Measurements from ENCODE around the gene TRIOBP. TPM values are rescaled to one million over a fixed set of nuclear protein-coding genes. Genes with fewer than 3 reads are reported as not detected.

TRIOBP gene
- polyA plus RNA-seq, 1 experiment = 73.9 TPM

GRCh38 chr22:37684803-37685615 is 11.8 kb upstream of the TRIOBP start:
- H3K36me3 ChIP-seq (ENCODE audit: control insufficient read depth, insufficient read depth, low read length) = peaks cover 8% of the 10 kb centered on the region
- H3K4me3 ChIP-seq (ENCODE audit: low read depth, low read length) = no peak overlapping the region
- POLR2A ChIA-PET = no interaction called here
- H3K27me3 ChIP-seq (ENCODE audit: control insufficient read depth, insufficient read depth, low read length) = no peaks in the 10 kb centered on the region
- no peak for TF ChIP-seq CTCF (IDR thresholded peaks at IDR 0.05; ENCODE audit: insufficient read depth, low read depth, low read length)
- CTCF ChIA-PET = interaction anchor here (0.7 to 15.5 kb wide), 9 partner anchors 10 to 203 kb away, joined by 3 to 265 read pairs (median 4); partner anchors contain the start of genes PDXP and SH3BP1
- no peak for DNase-seq (ENCODE audit: low read depth)

- CTCF ChIA-PET = interaction anchor here (0.5 to 15.5 kb wide), 8 partner anchors 11 to 58 kb away, joined by 3 to 265 read pairs (median 4); partner anchors contain the start of genes PDXP and SH3BP1
- peaks cover 11% of the 10 kb centered on the region for H3K36me3 ChIP-seq (ENCODE audit: control insufficient read depth, insufficient read depth, low read length)
- no peak for TF ChIP-seq CTCF (IDR thresholded peaks at IDR 0.05; ENCODE audit: insufficient read depth, low read depth, low read length)
- peak within 1 kb of the TSS; percentile 76 for H3K4me3 ChIP-seq (ENCODE audit: low read depth, low read length)
- POLR2A ChIA-PET = no interaction called here
- DNase-seq (ENCODE audit: low read depth) = no peak
- no peaks in the 10 kb centered on the region for H3K27me3 ChIP-seq (ENCODE audit: control insufficient read depth, insufficient read depth, low read length)
Observed at GRCh38 chr22:37686002-37686982, 10.6 kb upstream of the TRIOBP start, which contains the start of gene NOL12. Gene NOL12, plus strand, starts transcription at chr22:37686343. Its CDS starts 50 bp downstream, at chr22:37686393.

GRCh38 chr22:37690407-37690806 is 6.4 kb upstream of the TRIOBP start:
- Histone ChIP-seq H3K36me3 (ENCODE audit: control insufficient read depth, insufficient read depth, low read length) (peaks cover 24% of the 10 kb centered on the region), H3K4me3 (ENCODE audit: low read depth, low read length) (no peak overlapping the region), H3K27me3 (ENCODE audit: control insufficient read depth, insufficient read depth, low read length) (no peaks in the 10 kb centered on the region)
- TF ChIP-seq CTCF (IDR thresholded peaks at IDR 0.05; ENCODE audit: insufficient read depth, low read depth, low read length) = no peak
- POLR2A ChIA-PET = no interaction called here
- CTCF ChIA-PET = no interaction called here
- no peak for DNase-seq (ENCODE audit: low read depth)

- TF ChIP-seq CTCF (IDR thresholded peaks at IDR 0.05; ENCODE audit: insufficient read depth, low read depth, low read length) = no peak
- ChIA-PET CTCF (interaction anchor here (0.6 kb wide), 1 partner anchor 48 kb away, joined by 3 read pairs; no protein-coding TSS in a partner anchor), POLR2A (interaction anchor here (0.6 kb wide), 1 partner anchor 1629 kb away, joined by 5 read pairs; no protein-coding TSS in a partner anchor)
Observed at GRCh38 chr22:37690901-37691504, 5.8 kb upstream of the TRIOBP start.

More at GRCh38 chr22:37690901-37691504, 5.8 kb upstream of the TRIOBP start:
- Histone ChIP-seq H3K36me3 (ENCODE audit: control insufficient read depth, insufficient read depth, low read length) (peaks cover 24% of the 10 kb centered on the region), H3K4me3 (ENCODE audit: low read depth, low read length) (no peak overlapping the region), H3K27me3 (ENCODE audit: control insufficient read depth, insufficient read depth, low read length) (no peaks in the 10 kb centered on the region)
- no peak for DNase-seq (ENCODE audit: low read depth)

All from BJ (cell line).